GM20431 (cell line): Measurements from ENCODE around the gene DEXI.

Experiments used
- in situ Hi-C: fragments of 300-500 bp; cut with MseI, MboI; formaldehyde crosslinking; loops from one replicate; pipeline ENCODE4 v1.15.0; 2020; ENCODE audit warnings: low sequenced_read_pairs; ENCODE audit not compliant: unreplicated experiment

The DEXI gene

DNA sequence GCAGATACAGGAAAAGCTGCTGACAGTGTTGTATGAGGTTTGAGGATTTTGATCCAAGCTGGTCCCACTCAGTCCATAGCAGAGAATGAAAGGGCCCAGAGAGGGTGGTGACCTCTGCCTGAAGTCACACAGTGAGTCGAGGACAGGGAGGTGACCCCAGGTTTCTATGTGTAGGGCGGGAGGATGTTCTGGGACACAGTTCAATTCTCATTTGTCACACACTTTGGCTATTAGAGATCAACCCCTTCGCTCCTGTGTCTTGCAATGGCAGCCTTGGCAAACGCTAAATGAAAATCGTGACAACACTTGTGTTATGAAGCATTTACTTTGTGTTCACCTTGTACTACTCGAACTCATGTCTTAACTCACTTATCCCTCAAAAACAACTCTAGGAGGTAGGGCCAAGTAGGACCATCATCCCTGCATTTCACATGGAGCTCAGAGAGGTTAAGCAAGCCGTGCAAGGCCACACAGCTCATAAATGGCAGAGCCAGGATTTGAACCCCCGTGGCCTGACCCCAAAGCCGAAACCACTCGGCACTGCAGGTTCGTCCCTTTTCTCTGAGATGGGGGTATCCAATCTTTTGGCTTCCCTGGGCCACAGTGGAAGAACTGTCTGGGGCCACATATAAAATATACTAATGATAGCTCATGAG, 10.2 kb downstream of the DEXI start:
- in situ Hi-C loops: no loop called here

DNA sequence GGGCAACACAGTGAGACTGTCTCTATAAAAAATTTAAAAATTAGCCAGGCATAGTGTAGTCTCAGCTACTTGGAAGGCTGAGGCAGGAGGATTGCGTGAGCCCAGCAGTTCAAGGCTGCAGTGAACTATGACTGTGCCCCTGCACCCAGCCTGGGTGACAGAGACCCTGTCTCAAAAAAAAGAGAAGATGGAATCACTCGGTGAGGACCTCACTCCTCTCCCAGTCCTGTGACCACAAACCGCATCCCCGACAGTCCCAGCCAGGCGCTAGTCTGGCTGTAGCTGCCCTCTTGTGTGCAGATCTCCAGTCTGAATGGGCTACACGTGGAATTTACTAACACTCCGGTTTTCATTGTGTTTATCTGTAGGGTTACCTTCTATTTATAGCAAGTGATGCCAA, 11.1 kb downstream of the DEXI start:
- in situ Hi-C loops: no loop called here

DNA sequence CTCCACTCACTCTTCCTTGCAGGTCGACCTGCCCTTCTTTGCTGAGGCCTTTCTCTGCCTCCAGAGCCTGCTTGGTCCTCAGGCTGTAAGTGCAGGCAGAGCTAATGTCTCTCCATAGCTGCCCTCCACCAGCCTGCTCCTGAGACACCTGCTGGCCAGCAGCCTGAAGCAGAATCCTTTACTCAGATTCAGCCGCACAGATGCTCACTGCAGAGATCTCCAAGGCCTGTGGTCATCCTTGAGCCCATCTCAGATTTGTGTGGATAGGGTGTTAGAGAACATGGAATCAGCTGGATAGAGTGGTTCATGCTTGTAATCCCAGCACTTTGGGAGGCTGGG, 11.5 kb downstream of the DEXI start:
- in situ Hi-C loops: no loop called here

DNA sequence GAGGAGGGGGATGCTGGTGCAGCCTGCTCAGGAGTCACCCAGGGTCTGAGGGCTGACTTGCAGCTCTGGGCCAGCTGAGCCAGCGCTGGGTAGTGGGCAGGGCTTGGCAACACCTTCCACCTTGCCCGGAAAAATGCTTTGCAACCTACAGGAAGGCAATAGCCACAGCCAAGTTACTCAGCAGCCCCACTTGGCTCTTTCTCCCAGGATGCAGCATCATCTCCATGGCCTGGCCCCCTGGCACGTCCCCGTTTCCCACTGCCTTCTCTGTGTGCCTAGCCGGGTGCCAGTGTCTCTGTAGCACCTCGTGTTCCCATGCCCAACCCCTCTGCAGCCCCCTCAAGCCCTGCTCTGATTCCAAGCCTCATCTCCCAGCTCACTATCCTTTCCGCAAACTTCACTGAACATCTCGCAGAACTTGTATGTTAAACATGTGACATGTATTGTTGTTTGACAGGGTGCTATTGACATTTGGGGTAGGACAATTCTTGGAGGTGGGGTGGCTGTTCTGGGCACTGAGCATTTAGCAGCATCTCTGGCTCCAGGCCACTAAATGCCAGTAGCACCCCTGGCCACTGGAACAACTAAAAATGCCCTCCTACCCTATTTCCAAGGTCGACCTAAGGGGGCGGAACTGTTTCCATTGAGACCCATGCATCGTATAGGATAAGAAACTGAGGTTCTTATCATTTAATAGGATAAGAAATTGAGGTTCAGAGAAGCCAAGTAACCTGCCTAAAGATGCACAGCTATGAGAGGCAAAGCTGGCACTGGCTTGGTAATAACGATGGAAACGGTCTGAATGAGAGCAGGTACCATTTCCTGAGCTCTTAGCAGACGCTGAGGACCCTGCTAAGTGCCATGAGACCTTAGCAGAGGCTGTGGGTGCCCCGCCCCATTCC, 12.2 kb downstream of the DEXI start:
- in situ Hi-C loops: loop anchor here (10.0 kb wide), 1 partner anchor 415 kb away; no protein-coding TSS in a partner anchor

DNA sequence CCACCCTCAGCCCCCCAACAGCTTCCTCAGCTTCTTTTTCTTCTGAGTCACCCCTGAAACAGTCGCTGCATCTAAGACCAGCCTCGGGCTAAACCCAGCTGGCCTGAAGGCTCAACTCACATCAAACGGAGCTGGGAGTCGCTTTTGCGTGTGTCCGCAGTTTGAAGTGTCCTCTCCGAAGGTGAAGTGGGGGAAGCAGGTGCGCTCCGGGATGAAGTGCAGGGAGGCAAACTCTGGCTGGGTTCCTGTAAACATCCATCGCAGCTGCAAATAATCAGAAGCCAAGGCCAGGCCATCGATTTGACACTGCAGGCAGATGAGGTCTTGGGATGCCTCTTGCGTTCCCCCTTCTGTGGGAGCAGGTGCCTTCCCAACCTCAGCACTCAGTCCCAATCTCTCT, 13.2 kb downstream of the DEXI start:
- in situ Hi-C loops: loop anchor here (10.0 kb wide), 1 partner anchor 414 kb away; no protein-coding TSS in a partner anchor

DNA sequence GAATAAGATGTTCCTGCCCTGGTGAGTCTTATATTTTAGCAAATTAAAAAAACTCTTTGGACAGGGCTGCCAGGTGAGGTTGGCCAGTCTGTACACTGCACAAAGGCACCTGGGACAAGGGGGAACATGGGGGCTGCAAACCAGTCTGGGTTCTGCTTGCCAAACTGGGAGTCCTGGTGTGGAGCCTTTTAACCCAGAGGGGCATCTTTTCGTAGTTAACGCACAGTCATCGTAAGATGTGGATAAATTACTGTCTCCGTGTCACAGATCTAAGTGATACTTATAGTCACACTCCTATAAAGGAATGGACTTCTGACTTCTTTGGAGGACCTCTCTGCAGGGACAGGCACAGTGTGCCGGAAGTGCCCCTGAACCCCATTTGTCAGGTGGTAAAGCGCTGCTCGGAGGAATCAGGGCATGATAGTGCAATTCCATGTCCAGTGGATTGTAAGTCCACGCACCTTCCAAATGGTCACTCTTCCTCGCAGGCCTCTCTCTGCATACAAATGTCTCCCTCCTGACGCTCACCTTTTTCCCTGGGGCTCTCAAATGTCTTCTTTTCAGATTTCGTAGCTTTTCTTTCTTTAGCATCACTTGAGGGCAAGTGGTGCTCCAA, 14.7 kb downstream of the DEXI start:
- in situ Hi-C loops: loop anchor here (10.0 kb wide), 1 partner anchor 413 kb away; no protein-coding TSS in a partner anchor

DNA sequence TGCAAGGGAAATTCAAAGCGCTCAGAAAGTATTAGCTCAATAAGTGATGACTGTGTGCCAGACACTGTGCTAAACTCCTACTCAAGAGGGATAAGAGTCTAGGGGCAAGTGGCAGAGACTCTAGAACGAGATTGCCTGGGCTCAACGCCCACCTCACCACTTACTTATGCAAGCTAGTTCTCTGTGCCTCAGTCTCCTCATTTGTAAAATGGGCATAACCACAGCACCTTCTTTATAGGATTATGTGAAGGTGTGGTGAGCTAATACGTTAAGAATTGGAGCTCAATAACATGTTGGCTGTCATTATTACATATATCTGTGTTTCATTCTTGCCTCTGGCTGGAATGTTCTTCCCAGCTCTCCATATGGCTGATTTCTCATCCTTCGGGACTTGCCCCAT, 15.4 kb downstream of the DEXI start:
- in situ Hi-C loops: loop anchor here (10.0 kb wide), 1 partner anchor 412 kb away; no protein-coding TSS in a partner anchor

DNA sequence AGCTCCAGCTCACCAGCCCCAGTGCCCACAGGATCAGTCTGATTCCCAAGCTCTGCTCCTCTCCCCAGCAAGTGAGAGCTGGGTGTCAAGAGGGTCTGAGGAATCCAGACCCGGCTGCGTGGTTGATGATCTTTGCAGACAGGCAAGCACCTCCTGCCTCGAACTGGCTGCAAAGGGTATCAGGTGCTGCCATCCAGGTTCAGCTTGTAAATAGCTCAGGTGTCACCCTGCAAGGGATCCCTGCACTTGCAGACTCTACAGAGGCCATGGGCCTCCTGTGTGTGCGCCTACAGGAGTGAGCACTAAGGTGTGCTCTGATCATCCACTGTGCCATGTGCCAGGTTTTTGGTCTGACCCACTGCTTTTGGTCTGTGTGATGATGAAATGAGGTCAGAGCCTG, 16.2 kb downstream of the DEXI start:
- in situ Hi-C loops: loop anchor here (10.0 kb wide), 1 partner anchor 411 kb away; no protein-coding TSS in a partner anchor

DNA sequence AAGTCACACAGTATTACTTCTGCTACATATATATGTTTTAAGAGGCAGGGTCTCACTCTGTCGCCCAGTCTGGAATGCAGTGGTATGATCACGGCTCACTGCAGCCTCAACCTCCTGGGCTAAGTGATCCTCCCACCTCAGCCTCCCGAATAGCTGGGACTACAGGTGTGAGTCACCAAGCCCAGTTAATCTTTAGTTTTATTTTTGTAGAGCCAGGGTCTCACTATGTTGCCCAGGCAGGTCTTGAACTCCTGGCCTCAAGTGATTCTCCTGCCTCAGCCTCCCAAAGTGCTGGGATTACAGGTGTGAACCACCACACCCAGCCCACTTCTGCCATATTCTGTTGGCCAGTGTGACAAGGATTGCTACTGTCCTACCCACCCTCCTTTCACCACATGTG, 17.0 kb downstream of the DEXI start:
- in situ Hi-C loops: loop anchor here (10.0 kb wide), 1 partner anchor 410 kb away; no protein-coding TSS in a partner anchor

DNA sequence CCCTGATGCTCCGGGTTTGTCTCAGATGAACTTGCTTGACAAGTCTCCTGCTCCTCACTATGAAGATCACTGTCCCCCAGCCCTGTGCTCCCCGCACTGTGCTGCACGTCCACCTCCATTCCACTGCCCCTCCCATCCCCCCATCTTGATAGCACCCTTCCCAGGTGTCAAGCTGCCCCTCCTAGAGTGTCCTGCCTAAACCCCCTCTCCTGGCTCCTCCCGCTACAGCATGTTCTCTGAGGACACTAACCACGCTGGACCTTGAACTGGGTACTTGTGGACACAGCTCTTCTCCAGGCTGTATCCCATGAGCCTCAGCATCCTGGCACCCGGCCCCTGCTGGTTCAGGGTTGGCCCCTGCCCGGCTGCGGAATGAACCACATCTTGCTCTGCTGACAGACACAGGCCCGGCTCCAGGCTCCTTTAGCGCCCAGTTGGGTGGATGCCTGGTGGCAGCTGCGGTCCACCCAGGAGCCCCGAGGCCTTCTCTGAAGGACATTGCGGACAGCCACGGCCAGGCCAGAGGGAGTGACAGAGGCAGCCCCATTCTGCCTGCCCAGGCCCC, 18.5 kb downstream of the DEXI start:
- in situ Hi-C loops: loop anchor here (10.0 to 25.0 kb wide), 2 partner anchors 409 to 661 kb away; no protein-coding TSS in a partner anchor

DNA sequence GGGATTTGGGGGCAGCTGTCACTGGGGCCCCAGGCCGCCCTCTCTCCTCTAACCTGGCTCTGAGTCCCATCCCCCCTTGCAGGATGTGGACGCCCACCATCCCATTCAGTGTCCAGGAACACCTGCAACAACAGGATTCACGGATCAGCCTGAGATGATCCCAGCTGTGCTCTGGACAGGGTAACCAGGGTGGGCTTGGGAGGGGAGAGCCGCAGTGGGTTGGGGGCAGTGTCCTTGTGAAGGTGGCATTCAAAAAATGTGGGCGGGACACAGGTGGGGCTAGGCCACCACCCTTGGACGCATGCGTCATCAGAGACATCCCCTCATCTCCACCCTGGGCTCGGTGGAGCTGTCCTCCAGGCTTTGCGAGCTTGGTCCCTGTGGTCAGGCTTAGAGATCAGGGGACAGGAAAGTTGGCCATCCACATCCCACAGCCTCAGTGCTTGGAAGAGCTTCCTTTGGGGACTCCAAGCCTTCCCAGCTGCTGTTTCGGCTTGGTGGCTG, 19.1 kb downstream of the DEXI start:
- in situ Hi-C loops: loop anchor here (10.0 to 25.0 kb wide), 2 partner anchors 408 to 661 kb away; no protein-coding TSS in a partner anchor

DNA sequence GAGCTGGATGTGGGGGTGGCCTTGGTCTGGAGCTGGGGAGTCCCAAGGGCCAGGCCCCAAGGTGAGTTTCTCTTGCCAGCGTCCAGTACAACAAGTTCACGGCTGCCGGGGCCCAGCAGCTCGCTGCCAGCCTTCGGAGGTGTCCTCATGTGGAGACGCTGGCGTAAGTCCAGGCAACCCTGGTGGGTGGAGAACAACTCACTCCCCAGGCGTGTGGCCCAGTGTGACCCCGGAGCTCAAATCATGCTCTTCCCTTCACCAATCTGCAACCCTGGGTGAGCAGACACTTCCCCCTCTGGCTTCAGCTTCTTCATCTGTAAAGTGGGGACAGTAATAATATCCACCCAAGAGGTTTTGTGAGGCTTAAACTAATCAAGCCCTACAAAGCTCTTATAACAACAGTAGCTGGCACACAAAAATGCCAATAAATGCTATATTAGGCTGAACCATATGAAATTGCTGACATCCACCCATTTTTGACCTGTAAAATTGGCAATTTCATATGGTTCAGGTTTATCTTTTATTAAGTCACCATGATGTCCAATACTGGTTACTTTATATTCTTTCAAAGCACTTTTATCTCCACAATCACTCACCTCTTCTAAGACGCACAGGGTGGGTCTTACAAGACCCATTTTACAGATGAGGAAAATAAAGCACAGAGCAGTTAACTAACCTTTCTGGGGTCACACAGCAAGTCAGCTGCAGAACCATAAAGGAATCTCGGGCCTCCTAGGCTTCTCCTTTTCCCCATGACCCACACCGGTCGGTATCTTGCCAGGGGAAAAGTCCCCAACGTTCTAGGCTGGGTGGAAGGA, 19.7 kb downstream of the DEXI start:
- in situ Hi-C loops: loop anchor here (10.0 to 25.0 kb wide), 2 partner anchors 408 to 660 kb away; no protein-coding TSS in a partner anchor

DNA sequence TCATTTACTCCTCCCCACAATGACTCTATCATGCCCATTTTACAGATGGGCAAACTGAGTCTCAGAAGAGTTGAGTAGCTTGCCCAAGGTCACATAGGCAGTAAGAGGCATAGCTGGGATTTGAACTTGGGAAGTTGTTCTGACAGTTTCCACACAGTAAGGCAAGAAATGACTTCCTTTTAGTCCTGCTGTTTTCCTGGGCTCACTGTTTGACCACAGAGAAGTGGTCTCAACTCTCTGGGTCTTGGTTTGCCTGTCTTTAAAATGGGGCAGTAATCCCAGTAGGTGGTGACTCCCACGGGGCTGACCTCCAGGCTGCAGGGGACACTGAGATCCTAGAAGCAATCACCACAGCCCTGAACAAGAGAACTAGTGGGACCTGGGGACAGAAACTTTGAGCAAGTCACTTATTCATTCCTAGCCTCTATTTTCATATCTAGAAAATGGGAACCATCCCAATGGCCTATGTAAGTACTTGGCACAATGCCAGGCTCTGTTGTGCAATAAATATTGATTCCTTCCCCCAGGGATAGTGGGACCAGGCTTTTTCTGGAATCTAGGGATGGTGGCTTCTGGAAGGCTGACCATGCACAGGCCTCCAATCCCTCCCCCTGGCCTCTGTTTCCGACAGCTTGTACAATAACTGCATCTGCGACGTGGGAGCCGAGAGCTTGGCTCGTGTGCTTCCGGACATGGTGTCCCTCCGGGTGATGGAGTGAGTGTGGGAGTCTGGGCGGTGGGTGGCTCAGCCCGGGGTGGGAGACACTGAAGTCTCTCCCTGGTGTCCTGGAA, 20.5 kb downstream of the DEXI start:
- in situ Hi-C loops: loop anchor here (10.0 to 25.0 kb wide), 2 partner anchors 407 to 659 kb away; no protein-coding TSS in a partner anchor

DNA sequence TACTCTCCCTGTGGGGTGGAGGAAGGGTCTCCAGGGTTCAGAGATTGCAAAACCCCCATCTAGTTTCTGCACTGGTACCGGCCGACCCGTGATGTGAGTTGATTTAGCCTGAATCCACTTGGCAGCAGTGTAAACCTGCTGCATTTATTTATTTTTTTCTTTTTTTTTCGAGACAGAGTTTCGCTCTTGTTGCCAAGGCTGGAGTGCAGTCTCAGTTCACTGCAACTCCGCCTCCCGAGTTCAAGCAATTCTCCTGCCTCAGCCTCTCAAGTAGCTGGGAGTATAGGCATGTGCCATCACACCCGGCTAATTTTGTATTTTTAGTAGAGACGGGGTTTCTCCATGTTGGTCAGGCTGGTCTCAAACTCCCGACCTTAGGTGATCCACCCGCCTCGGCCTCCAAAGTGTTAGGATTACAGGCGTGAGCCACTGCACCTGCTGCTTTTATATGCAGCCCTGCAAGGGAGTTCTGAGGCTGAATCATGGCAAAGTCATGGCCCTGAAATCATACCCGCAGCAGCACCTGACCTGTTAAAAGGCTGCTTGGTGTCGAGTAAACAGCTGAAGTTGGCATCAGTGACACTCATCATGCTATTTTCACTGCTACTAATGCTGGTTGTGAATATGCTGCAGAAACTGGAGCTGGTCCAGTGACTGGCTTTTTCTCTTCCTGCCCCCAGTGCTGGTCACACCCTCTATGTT, 21.4 kb downstream of the DEXI start:
- in situ Hi-C loops: loop anchor here (10.0 to 25.0 kb wide), 2 partner anchors 406 to 659 kb away; no protein-coding TSS in a partner anchor

DNA sequence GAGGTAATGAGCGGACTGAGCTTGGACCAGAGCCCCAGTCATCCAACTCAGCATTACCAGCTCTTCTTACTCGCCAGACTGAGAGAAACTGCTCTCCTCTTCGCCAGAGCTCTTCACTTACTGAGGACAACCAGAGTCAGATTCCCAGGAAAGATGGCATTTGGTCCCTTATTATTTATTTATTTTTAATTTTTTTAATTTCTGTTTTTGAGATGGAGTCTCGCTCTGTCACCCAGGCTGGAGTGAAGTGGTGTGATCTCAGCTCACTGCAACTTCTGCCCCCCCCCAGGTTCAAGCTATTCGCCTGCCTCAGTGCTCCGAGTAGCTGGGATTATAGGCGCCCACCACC, 23.3 kb downstream of the DEXI start:
- in situ Hi-C loops: loop anchor here (25.0 kb wide), 1 partner anchor 657 kb away; no protein-coding TSS in a partner anchor

DNA sequence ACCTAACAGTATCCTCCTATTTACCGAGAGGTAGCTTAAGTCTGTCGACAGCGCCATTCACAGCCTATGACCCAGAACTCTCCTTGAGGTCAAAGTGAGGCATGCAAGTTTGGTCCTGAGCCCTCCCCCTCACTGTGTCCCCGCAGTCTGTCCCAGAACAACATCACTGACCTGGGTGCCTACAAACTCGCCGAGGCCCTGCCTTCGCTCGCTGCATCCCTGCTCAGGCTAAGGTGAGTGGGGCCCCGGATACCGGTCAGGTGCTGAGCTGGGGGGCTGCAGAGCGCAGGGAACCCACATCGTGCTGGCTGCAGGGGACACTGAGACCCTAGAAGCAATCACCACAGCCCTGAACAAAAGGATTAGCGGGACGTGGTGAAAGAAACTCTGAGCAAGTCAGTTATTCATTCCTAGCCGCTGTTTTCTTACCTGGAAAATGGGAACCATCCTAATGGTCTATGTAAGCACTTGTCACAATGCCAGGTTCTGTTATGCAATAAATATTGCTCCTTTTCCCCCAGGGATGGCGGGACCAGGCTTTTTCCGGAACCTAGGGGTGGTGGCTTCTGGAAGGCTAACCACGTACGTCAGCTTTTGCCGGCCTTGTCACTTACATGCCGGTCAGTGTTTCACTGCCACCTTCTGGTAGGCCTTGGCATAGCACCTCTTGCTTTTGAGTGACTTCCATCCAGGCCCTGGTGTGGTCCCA, 23.8 kb downstream of the DEXI start:
- in situ Hi-C loops: loop anchor here (25.0 kb wide), 1 partner anchor 656 kb away; no protein-coding TSS in a partner anchor

DNA sequence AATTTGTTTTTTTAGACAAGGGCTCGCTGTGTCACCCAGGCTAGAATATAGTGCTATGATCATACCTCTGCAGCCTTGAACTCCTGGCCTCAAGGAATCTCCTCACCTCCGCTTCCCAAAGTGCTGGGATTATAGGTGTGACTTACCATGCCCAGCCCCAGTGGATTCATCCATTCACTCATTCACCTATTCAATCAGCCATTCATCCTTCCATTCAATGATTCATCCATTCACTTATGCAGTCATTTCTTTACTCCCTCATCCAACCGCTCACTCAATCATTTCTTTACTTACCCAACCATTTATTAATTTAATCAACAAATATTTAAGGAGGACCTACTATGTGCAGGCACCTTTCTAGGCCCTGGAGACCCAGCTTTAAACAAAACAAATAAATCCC, 25.7 kb downstream of the DEXI start:
- in situ Hi-C loops: loop anchor here (25.0 kb wide), 1 partner anchor 654 kb away; no protein-coding TSS in a partner anchor
